Heart right ventricle (tissue), 16 donors: ENCODE measurements around the gene CCDC74B. TPM values are rescaled to one million over a fixed set of nuclear protein-coding genes. Genes with fewer than 3 reads are reported as not detected.
A peak's percentile ranks its signal among the peaks of the same experiment; 100 is the strongest.
"Not testable (repeated sequence)": the region's sequence is repeated elsewhere in the genome, so short reads cannot be mapped to it uniquely, and the experiment has no call there.

ENCODE experiments used
- ATAC-seq, 8 donors: fragments of 200-7000 bp; cut with Tn5 transposase; one replicate each; pipeline ENCODE4 v1.9.1; 2020; ENCODE audit warnings: mild to moderate bottlenecking in 8 of 8, moderate library complexity in 8 of 8, moderate number of reproducible peaks in 1 of 8
- DNase-seq, 2 donors: peaks; one replicate each; pipeline ENCODE4 v3.0.0-alpha.2; 2020
- H3K27ac ChIP-seq, 10 donors: fragments of 200-600 bp; sonication (generic) in 2 of 10; one replicate each; pipeline versions ENCODE4 v1.5.0 to v1.8.0; 2020 to 2022; ENCODE audit warnings: mild to moderate bottlenecking in 3 of 10
- H3K27me3 ChIP-seq, 7 donors: fragments of 200-600 bp; one replicate each; pipeline ENCODE4 v1.8.0; 2021 to 2022; ENCODE audit warnings: mild to moderate bottlenecking in 2 of 7
- H3K36me3 ChIP-seq, 9 donors: fragments of 200-600 bp; sonication (generic) in 1 of 9; one replicate each; pipeline versions ENCODE4 v1.5.0 to v1.8.0; 2020 to 2022; ENCODE audit warnings: mild to moderate bottlenecking in 2 of 9
- H3K4me1 ChIP-seq, 9 donors: fragments of 200-600 bp; sonication (generic) in 1 of 9; one replicate each; pipeline versions ENCODE4 v1.5.0 to v1.8.0; 2020 to 2022; ENCODE audit warnings: mild to moderate bottlenecking in 4 of 9
- H3K4me3 ChIP-seq, 10 donors: fragments of 200-600 bp; sonication (generic) in 2 of 10; one replicate each; pipeline versions ENCODE4 v1.5.0 to v1.8.0; 2020 to 2022; ENCODE audit warnings: mild to moderate bottlenecking in 7 of 10, moderate library complexity in 2 of 10
- H3K9me3 ChIP-seq, 11 donors: fragments of 200-600 bp in 10 of 11; sonication (generic) in 2 of 11; one replicate each; pipeline versions ENCODE4 v1.5.0 to v1.8.0; 2013 to 2022; ENCODE audit warnings: mild to moderate bottlenecking in 2 of 11, control low read depth in 1 of 11, moderate library complexity in 1 of 11
- CTCF ChIP-seq, 9 donors: fragments of 200-600 bp; sonication (generic) in 2 of 9; IDR thresholded peaks; one replicate each; pipeline versions ENCODE4 v1.5.0 to v1.8.0; 2021 to 2022; ENCODE audit warnings: antibody characterized with exemption in 9 of 9, mild to moderate bottlenecking in 5 of 9, moderate library complexity in 1 of 9
- WGBS, 2 donors: extraction: QIAGEN DNeasy Blood & Tissue Kit; methylation state at CpG; one replicate each; pipeline ENCODE4 v1.1.7; 2013; ENCODE audit warnings: inconsistent platforms in 1 of 2; 5-methylcytosine and 5-hydroxymethylcytosine counted together
- intact Hi-C, 10 donors: fragments of 100-400 bp; cut with DNase I; formaldehyde crosslinking; loops; one replicate each; pipeline versions ENCODE4 v1.11.1 to v1.14.2; 2022
- polyA plus RNA-seq, 2 donors: library from polyadenylated mRNA; stranded (reverse); fragments of 200-250 nt; gene quantifications; one replicate each; pipeline ENCODE4 v1.2.3, GENCODE V29; 2013
- total RNA-seq, 10 donors: library from RNA; stranded (reverse); fragmentation: NEBNext Ultra II Directional in 3 of 10; extraction: Animal tissue kit (Norgen Biotek cat#: 25700) in 3 of 10; gene quantifications; one replicate each; pipeline versions ENCODE4 v1.2.1 to v1.2.4, GENCODE V29; 2021 to 2023
- donor health status: Arrhythmogenic right ventricular cardiomyopathy.
- donor health status: ischemic (EF 13 %, LVEDD 7.1; RV severe dilation, severe dysfunction).
- donor health status: healthy with polysubstance abuse.
- donor health status: DM: no; HTN: yes; CAD: no.
- donor health status: DM: no; HTN: no; CAD: no.
- donor health status: ischemic (EF 25% LVEDD 6.9; RV normal size, moderate dysfunction).
- donor health status: ischemic (EF 25% LVEDD 5.7; RV mildly dilated, moderate dysfunction).
- donor health status: healthy.
- donor health status: DM: yes; HTN: yes; CAD: no.
- donor health status: Ischemic cardiomyopathy.
- donor health status: ischemic (EF 35%, LVEDD 5.7; RV mildly dilated, moderate dysfunction).
- donor health status: nonischemic (EF 11% LVEDD 7.7; RV severe dilation, severe dysfunction).
- donor health status: DM: yes; HTN: yes; CAD: no.
- donor health status: PGD.
- donor health status: ischemic (EF 29% LVEDD 5.4; RV normal size, mild dysfunction).
- donor health status: nonischemic (EF 23%, LVEDD 6.1; RV moderate dilation, normal function).

The CCDC74B gene
- total and polyA plus RNA-seq, 12 donors: 0.25 to 1.4 (median 0.66) TPM; not detected in 1

DNA sequence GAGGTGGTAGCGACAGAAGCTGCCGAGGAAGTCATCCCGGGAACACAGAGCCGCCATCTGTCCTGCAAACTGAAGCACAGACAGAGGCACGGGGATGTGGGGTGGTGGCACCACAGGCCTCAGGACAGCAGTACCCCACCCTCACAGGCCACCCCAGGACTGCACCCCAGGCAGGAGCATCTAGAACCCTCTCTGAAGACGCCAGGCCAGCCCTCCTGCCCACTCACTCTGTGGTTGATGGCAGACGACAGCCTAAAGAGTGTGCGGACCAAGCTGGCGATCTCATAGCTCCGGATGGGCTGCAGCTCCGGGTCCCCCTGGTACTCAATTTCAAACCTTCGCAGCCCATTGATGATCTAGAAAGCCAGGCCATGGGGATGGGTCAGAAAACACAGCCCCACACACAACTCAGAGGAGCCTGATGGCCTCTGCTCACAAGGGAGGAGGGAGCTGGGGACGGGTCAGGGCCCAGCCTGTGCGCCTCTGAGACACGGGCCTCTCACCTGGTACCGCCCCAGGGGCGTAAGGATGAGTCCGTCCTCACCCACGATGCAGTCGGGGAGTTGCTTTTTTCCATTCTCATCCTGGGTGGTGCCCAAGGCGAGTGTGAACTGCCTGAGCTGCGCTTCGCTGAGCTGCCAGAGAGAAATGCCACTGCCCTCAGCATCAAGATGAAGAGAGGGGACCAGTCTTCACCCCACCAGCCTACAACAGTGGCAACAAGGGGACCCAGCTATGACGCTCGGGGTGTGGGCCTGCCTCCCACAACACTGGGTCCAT, 8.1 kb upstream of the CCDC74B start:
- ATAC-seq (no peak), DNase-seq (no peak)
- no peak for TF ChIP-seq CTCF (IDR thresholded peaks at IDR 0.05)
- H3K4me1 ChIP-seq: no peaks in the 10 kb centered on the region
- intact Hi-C loops: loop anchor here in 3 of 10 donors (10.0 kb wide), 1 partner anchor 182 kb away; no protein-coding TSS in a partner anchor
- H3K27me3 ChIP-seq: no peaks in the 10 kb centered on the region
- no peak overlapping the region for H3K27ac ChIP-seq
- no peak overlapping the region for H3K4me3 ChIP-seq
- no peaks in the 10 kb centered on the region for H3K9me3 ChIP-seq
- 93 to 94% methylated on average over 25 of the region's 25 CpGs for WGBS, 2 donors
- H3K36me3 ChIP-seq: peaks cover 0 to 43% (median 9%) of the 10 kb centered on the region in 9 donors

DNA sequence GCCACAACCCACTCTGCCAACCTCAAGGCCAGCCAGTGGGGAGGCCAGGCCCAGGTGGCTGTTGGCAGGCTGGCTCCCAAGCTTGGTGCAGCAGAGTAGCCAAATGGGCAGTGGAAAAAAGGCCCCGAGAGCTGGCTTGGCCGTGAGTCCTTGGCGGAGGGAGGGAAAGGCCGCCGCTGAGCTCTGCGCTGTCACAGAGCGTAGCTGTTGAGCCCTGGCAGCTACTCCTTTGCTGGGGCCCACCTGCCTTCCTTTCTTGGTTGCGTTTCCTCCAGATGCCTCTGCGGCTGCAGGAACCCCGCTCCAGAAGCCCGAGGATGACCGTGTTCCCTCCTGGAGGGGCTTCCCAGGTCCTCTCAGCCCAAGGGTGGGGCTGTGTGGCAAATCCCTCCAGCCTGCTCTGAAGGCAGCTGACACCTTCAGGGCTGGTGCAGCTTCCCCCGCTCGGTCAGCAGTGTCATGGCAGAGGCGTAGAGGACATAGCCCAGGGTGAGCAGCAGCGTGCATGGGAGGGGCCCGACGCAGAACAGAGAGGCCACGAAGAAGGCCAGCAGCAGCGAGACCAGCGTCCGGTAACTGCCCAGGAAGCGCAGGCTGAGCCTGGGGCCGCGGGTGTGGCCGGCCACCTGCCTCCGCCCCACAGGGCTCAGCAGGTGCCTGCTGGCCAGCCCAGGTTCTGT, 7.4 kb upstream of the CCDC74B start:
- peaks cover 0 to 40% (median 9%) of the 10 kb centered on the region in 9 donors for H3K36me3 ChIP-seq
- H3K27ac ChIP-seq, H3K4me1 ChIP-seq, DNase-seq, H3K4me3 ChIP-seq, H3K27me3 ChIP-seq, ATAC-seq, H3K9me3 ChIP-seq: not testable (repeated sequence)
- intact Hi-C loops: loop anchor here in 3 of 10 donors (10.0 kb wide), 1 partner anchor 183 kb away; no protein-coding TSS in a partner anchor
- WGBS, 2 donors: 91 to 95% methylated on average over 19 to 26 of the region's 27 CpGs

DNA sequence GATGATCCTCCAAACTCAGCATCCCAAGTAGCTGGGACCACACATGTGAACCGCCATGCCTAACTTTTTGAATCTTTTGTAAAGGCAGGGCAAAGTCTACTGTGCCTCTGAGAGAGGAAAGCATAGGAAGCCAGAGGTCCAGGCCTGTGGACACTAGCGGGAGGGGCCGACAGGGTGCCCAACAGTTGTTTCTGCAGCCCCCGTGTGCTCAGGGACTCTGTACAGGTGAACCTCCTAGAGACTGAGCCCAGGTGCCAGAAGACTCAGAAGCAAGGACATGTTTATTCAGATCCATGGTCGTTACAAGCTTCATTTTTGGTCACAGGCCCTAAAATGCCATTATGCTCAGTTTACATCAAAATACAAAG, 6.2 kb upstream of the CCDC74B start:
- DNase-seq, H3K9me3 ChIP-seq, H3K4me3 ChIP-seq, ATAC-seq, H3K4me1 ChIP-seq, H3K27ac ChIP-seq: not testable (repeated sequence)
- WGBS, 2 donors: 71 to 74% methylated on average over 5 of the region's 5 CpGs
- Histone ChIP-seq H3K36me3 (peaks cover 0 to 39% (median 9%) of the 10 kb centered on the region in 9 donors), H3K27me3 (peaks cover 0 to 14% (median 0%) of the 10 kb centered on the region in 7 donors)
- intact Hi-C loops: loop anchor here in 3 of 10 donors (10.0 kb wide), 1 partner anchor 184 kb away; no protein-coding TSS in a partner anchor

DNA sequence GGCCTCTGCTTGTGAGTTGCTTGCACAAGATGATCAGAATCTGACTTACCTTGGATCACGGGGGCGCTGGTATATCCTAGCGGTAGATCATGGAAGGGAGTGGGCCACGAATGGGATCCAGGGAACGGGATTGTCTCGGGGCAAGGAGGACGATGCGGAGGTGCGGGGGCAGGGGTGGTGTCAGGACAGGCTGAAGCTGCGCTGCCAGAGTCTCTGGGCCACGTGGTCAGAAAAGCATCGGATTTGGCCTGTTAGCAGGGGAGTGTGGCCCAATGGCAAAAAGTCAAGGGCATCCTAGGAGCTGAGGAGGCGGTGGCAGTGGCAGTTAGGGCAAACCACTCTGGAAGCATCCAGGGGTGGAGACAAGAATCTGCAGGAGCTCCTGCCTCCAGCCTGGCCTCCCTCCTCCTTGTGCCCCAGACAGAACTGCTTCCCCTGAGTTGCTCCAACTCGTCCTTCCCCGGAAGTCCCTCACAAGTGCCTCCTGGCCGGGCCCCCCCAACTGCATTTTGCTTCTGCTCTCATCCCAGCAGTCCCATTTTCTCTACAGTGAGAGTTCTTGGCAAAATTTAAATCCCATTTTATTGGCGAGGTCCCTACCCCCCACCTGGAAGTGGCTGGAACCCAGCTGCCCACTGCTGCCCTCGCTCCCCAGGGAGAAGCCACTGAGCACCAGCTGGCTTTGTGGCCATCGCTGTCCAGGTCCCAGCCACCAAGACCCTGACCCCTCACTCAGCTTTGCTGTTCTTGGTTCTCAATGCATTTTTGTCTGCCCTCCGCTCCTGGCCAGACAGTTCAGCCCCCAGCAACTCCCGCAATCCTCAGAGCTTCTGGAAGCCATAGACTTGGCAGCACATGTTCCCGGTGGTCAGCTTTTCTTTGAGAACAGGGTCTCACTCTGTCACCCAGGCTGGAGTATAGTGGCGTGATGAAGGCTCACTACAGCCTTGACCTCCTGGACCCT, 5.6 kb upstream of the CCDC74B start:
- Histone ChIP-seq H3K4me1 (no peaks in the 10 kb centered on the region), H3K27ac (no peak overlapping the region), H3K27me3 (peaks cover 0 to 19% (median 3%) of the 10 kb centered on the region in 7 donors), H3K4me3 (no peak overlapping the region), H3K9me3 (no peaks in the 10 kb centered on the region), H3K36me3 (peaks cover 0 to 37% (median 9%) of the 10 kb centered on the region in 9 donors)
- DNase-seq (no peak), ATAC-seq (peak in 2 of 8 donors; percentile 4 to 7)
- intact Hi-C loops: loop anchor here in 3 of 10 donors (10.0 kb wide), 1 partner anchor 184 kb away; no protein-coding TSS in a partner anchor
- 89 to 91% methylated on average over 23 of the region's 23 CpGs for WGBS, 2 donors
- no peak for TF ChIP-seq CTCF (IDR thresholded peaks at IDR 0.05)

GRCh38 chr2:130148515-130148914, 3.6 kb upstream of the CCDC74B start:
- H3K9me3 ChIP-seq, H3K27ac ChIP-seq, ATAC-seq, H3K4me1 ChIP-seq, H3K4me3 ChIP-seq, intact Hi-C loops, DNase-seq: not testable (repeated sequence)
- H3K36me3 ChIP-seq: peaks cover 0 to 19% (median 4%) of the 10 kb centered on the region in 9 donors
- WGBS, 2 donors: 63 to 66% methylated on average over 6 of the region's 6 CpGs
- peaks cover 0 to 29% (median 7%) of the 10 kb centered on the region in 7 donors for H3K27me3 ChIP-seq

- H3K4me1 ChIP-seq, H3K27ac ChIP-seq, intact Hi-C loops, H3K9me3 ChIP-seq, DNase-seq, H3K36me3 ChIP-seq: not testable (repeated sequence)
- peak in 2 of 8 donors; percentile 13 to 21 for ATAC-seq
- Histone ChIP-seq H3K4me3 (peak overlapping the region in 6 of 10 donors; percentile 34 to 52 (median 47)), H3K27me3 (peaks cover 0 to 38% (median 13%) of the 10 kb centered on the region in 7 donors)
- 47 to 52% methylated on average over 20 of the region's 28 CpGs for WGBS, 2 donors
These were observed 1.5 kb downstream of the CCDC74B start for GRCh38 chr2:130143266-130144039.

DNA sequence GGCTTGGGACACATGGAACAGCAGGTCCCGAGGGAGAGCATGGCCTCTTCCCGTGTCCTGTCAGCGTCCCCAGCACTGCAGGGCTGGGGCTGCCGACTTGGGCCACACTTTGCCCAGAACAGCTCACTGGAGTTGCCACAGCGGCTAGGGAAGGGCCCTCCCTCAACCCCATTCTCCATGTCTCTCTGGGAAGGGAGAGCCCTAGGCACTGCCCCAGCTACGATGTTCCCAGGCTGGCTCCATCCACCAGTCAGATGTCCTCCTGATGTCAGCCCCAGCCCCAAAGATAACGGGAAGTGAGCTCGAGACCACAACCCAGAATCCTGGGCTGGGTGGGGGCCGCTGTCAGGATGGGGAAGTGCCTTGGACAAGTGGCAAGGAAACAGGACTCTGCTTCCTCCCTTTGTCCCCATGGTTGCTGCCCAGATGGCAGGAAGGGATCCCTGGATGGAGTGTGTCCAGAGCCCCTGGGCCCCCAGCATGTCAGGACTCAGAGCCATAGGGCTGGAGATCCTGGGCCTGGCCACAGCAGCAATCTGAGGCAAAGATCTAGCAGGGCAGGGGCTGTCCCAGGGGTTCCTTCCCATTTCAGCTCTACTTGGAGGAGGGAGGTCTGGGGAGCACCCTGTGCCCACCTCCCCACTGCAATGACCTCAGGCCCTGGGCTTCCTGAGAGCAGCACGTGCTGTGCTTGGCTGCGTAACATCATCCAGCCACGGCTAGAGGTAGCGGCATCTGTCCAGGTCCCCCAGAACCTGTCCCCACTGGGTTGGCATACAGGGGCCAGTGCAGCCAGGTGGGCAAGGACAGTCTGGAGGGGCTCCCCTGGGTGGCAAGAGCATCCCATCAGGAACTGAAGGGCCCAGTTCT, 2.3 kb downstream of the CCDC74B start:
- DNase-seq, intact Hi-C loops, ATAC-seq: not testable (repeated sequence)

More for the DNA sequence above, 2.3 kb downstream of the CCDC74B start:
- WGBS, 2 donors: 79 to 89% methylated on average over 13 of the region's 13 CpGs
- not testable (repeated sequence) for H3K4me3 ChIP-seq, H3K36me3 ChIP-seq, H3K9me3 ChIP-seq, H3K4me1 ChIP-seq, H3K27ac ChIP-seq
- peaks cover 0 to 35% (median 13%) of the 10 kb centered on the region in 7 donors for H3K27me3 ChIP-seq
